Activated naive CD4-positive, alpha-beta T cell treated with anti-CD3 and anti-CD28 coated beads for 36 hours (primary cell): Measurements from ENCODE around the gene BRD4. TPM values are rescaled to one million over a fixed set of nuclear protein-coding genes. Genes with fewer than 3 reads are reported as not detected.

Experiments
- CTCF ChIA-PET: fragments of 350-600 bp; sonication (Branson Sonifier 250); formaldehyde crosslinking; loops from one replicate; lab custom pipeline; 2021; ENCODE audit warnings: antibody characterized with exemption; lab: Charles Lee
- DNase-seq: peaks from one replicate; pipeline ENCODE4 v3.0.0-alpha.2; 2020
- H3K27ac Mint-ChIP-seq: one replicate; pipeline ENCODE4 v1.8.0; 2021; ENCODE audit warnings: mild to moderate bottlenecking, mixed read lengths
- H3K27me3 Mint-ChIP-seq: one replicate; pipeline ENCODE4 v1.8.0; 2021; ENCODE audit warnings: low read depth, mixed read lengths
- H3K36me3 Mint-ChIP-seq: one replicate; pipeline ENCODE4 v1.8.0; 2021; ENCODE audit warnings: low read depth, mixed read lengths
- H3K4me1 Mint-ChIP-seq: one replicate; pipeline ENCODE4 v1.8.0; 2021; ENCODE audit warnings: low read depth, mixed read lengths
- H3K4me3 Mint-ChIP-seq: one replicate; pipeline ENCODE4 v1.8.0; 2021; ENCODE audit warnings: mild to moderate bottlenecking, moderate library complexity, mixed read lengths
- H3K9me3 Mint-ChIP-seq: one replicate; pipeline ENCODE4 v1.8.0; 2021; ENCODE audit warnings: mixed read lengths
- intact Hi-C: fragments of 100-400 bp; cut with micrococcal nuclease; formaldehyde crosslinking; loops from one replicate; pipeline ENCODE4 v1.15.1; 2023
- total RNA-seq, 2 experiments: library from RNA; stranded (reverse); gene quantifications; one replicate each; pipeline ENCODE4 v1.2.3, GENCODE V29; 2021

BRD4 gene
- total RNA-seq, 2 experiments from 2014 or later, result 109 to 111 TPM

DNA sequence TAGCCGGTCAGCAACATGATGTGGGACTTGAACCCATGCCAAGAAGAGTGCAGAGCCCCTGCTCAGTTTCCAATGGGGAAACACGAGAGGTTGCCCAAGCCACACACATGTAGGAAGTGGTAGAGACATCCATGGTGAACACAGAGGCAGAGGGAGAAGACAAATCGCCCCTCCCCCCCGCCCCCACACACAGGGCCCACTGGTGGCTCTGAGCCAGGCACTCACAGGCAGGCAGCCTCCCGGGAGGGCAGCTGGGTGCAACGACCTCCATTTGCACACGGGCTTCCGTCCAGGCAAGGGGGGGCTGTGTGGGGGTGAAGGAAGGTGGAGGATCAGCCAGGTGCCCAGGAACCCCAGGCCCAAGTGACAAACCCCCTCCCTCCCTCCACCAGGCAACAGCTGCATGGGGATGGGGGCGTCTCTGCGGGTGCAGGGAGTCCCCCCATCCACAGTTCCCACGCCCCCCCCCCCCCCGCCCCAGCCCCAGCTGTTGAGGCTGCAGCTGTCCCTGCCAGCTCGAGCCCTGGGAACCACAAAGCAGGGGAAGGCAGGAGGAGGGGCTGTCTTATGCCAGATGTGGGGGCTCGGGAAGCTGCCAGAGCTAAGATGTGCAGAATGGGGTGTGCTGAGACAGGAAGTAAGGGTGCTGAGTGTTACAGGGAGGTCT, 134.9 kb downstream of the BRD4 start:
- Mint-ChIP-seq H3K36me3 (no peaks in the 10 kb centered on the region), H3K27me3 (peaks cover 48% of the 10 kb centered on the region), H3K4me1 (peaks cover 16% of the 10 kb centered on the region), H3K9me3 (no peaks in the 10 kb centered on the region), H3K27ac (no peak overlapping the region), H3K4me3 (no peak overlapping the region)
- no peak for DNase-seq
- intact Hi-C loops, result no loop called here
- CTCF ChIA-PET, result no interaction called here

DNA sequence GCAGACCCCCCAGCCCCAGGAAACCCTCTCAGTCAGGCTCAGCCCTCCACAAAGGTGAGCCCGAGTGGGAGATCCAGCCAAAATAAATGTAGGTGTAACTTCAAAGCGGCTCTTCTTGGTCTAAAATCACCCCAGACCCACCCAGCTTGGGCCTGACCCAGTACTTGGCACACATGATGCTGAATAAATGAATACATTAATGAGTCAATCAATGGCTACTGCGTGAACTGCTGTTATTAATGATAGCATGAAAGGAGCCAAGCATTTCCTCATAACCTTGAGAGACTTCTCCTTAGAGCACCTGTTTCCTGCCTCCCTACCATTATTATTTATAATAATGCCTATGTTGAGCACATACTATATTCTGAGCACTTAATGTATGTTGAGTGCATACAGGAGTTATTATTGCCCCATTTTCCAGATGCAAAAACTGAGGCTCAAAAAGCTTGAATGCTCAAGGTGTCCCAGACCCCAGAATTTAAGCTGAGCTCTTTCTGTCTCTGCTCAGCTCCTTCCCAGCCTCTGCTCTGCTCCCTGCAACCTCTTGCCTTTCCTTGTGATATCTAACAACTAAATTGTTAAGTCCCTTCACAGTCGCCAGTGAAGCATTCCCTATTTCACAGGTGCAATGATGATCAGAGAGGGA, 135.9 kb downstream of the BRD4 start:
- H3K27ac Mint-ChIP-seq, result no peak overlapping the region
- H3K36me3 Mint-ChIP-seq, result no peaks in the 10 kb centered on the region
- peaks cover 53% of the 10 kb centered on the region for H3K27me3 Mint-ChIP-seq
- CTCF ChIA-PET, result no interaction called here
- no peak overlapping the region for H3K4me3 Mint-ChIP-seq
- no peaks in the 10 kb centered on the region for H3K9me3 Mint-ChIP-seq
- no peak for DNase-seq
- H3K4me1 Mint-ChIP-seq, result peaks cover 16% of the 10 kb centered on the region
- intact Hi-C loops, result no loop called here

DNA sequence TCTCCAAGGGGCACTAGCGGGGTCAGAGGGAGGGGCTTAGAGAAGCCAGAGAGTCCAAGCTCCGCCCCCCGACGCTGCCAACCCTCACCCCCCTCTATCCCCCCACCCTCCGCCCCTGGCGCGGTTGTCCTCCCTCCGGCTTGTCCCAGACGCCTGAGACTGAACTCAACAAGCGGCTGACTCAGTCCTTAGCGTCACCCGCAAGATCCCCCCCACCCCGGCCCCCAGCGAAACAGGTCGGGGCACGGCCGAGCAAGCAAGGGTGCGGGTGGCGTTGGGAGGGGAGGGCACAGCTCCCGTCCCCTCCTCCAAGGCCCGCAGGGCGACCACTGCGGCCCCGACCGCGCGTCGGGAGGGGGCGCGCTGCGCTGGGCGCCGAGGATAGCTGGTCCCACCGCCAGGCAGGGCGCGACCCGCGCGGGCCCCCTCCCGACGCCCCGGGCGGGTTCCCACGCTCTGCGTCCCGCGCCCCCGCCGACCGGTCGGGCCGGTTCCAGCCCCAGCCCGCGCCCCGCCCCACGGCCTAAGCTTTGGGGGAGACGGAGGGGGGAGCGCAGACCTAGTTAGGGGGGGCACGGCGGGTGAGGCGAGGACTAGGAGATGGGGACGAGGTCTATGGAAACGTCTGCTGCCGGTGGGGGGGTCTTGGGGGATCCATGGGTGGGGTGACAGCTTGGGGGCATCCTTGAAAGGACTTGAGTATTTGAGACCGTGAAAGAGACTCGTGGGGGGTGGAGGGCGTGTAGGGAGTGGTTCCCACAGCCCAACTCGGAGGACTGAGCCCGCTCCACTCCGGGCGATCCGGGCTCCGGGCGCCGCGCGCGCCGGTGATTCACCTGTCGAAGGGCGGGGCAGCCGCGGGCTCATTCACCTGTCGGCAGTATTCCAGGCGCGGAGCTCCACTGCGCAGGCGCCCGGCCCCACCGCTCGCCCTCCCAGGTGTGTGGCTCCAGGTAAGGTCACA, 136.7 kb downstream of the BRD4 start:
- Mint-ChIP-seq H3K4me1 (peaks cover 11% of the 10 kb centered on the region), H3K9me3 (no peaks in the 10 kb centered on the region), H3K27me3 (peaks cover 49% of the 10 kb centered on the region), H3K36me3 (no peaks in the 10 kb centered on the region), H3K27ac (no peak overlapping the region), H3K4me3 (no peak overlapping the region)
- intact Hi-C loops, result no loop called here
- DNase-seq, result peak; percentile 37
- CTCF ChIA-PET, result no interaction called here

- H3K27ac Mint-ChIP-seq, result no peak overlapping the region
- H3K4me3 Mint-ChIP-seq, result no peak overlapping the region
- DNase-seq, result no peak
- intact Hi-C loops, result no loop called here
- CTCF ChIA-PET, result no interaction called here
- H3K36me3 Mint-ChIP-seq, result no peaks in the 10 kb centered on the region
- peaks cover 11% of the 10 kb centered on the region for H3K4me1 Mint-ChIP-seq
- peaks cover 49% of the 10 kb centered on the region for H3K27me3 Mint-ChIP-seq
- H3K9me3 Mint-ChIP-seq, result no peaks in the 10 kb centered on the region
These were observed 137.4 kb downstream of the BRD4 start for GRCh38 chr19:15194938-15195337.

DNA sequence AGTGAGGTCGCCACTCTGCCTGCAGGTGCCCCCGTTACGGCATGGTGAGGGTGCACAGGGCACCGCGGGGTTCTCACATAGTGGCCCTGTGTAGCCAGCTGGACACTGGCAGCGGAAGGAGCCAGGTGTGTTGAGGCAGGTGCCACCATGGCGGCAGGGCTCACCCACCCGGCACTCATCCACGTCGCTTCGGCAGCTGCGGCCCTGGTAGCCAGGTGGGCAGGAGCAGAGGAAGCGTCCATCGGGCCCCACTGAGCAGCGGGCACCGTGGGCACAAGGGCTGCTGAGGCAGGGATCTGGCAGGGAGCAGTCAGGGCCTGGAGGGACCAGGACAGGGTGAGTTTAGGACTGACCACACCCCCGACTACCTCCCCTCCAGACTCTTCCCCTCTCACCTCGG, 140.4 kb downstream of the BRD4 start:
- H3K27me3 Mint-ChIP-seq, result peaks cover 31% of the 10 kb centered on the region
- no peaks in the 10 kb centered on the region for H3K9me3 Mint-ChIP-seq
- H3K36me3 Mint-ChIP-seq, result no peaks in the 10 kb centered on the region
- no peak overlapping the region for H3K4me3 Mint-ChIP-seq
- DNase-seq, result no peak
- peaks cover 6% of the 10 kb centered on the region for H3K4me1 Mint-ChIP-seq
- intact Hi-C loops, result no loop called here
- no peak overlapping the region for H3K27ac Mint-ChIP-seq
- CTCF ChIA-PET, result no interaction called here

DNA sequence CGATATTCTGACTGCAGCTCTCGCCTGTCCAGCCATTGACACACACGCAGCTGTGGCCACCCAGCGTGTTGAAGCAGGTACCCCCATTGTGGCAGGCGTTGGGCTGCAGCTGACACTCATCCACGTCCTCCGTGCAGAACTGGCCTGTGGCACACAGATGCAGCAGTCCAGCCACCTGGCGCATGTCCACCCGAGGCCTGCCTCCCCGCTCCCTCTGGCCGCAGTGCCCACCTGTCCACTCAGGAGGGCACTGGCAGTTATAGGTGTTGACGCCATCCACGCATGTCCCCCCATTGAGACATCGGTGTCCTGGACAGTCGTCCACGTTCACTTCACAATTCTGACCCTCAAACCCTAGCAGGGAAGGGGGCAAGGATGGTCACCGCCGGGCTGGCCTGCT, 140.8 kb downstream of the BRD4 start:
- Mint-ChIP-seq H3K9me3 (no peaks in the 10 kb centered on the region), H3K27me3 (peaks cover 27% of the 10 kb centered on the region), H3K27ac (no peak overlapping the region), H3K4me3 (no peak overlapping the region), H3K4me1 (peaks cover 6% of the 10 kb centered on the region), H3K36me3 (no peaks in the 10 kb centered on the region)
- DNase-seq, result no peak
- intact Hi-C loops, result no loop called here
- CTCF ChIA-PET, result interaction anchor here (0.5 kb wide), 1 partner anchor 329 kb away, joined by 3 read pairs; no protein-coding TSS in a partner anchor

GRCh38 chr19:15188851-15189250, 143.5 kb downstream of the BRD4 start:
- no peaks in the 10 kb centered on the region for H3K4me1 Mint-ChIP-seq
- no peaks in the 10 kb centered on the region for H3K36me3 Mint-ChIP-seq
- peaks cover 11% of the 10 kb centered on the region for H3K27me3 Mint-ChIP-seq

DNA sequence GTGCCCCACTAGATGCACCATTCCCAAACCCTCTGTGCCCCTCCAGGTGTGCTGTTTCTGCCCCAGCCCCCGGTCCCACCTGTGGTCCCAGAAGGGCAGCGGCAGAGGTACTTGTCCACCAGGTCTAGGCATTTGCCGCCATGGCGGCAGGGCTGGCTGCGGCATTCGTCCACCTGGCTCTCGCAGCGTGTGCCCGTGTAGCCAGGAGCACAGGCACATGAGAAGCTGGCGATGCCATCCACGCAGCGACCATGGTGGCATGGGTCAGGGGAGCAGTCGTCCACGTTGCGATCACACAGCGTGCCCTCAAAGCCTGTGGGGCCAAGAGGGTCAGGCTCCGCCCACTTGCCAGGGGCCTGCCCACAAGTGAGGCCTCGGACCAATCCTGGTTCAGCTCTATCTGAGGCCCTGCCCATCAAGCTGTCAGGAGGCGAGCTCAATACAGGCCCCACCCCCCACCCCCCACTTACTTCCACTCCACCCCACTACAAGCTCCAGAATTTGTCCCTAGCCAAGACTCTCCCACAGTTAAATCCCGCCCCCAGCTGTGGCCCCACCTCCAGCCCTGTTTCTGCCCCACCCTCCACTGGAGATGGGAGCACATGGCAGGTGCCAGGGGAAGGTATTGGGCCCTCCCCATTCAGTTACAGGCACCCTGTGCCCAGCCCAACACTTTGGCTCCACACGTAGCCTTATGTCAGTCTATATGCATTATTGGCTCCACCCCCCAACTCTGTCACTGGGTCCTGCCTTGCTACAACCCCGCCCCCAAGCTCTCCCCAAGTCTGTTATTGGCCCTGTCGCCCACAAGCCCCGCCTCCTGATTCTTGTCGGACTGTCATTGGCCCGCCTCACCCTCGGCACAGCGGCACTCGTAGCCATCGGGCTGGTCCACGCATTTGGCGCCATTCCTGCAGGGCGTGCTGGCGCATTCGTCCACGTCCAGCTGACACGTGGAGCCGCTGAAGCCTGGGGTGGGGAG, 145.0 kb downstream of the BRD4 start:
- Mint-ChIP-seq H3K4me1 (no peaks in the 10 kb centered on the region), H3K27ac (no peak overlapping the region), H3K4me3 (no peak overlapping the region), H3K36me3 (no peaks in the 10 kb centered on the region), H3K27me3 (peaks cover 7% of the 10 kb centered on the region), H3K9me3 (no peaks in the 10 kb centered on the region)
- intact Hi-C loops, result no loop called here
- CTCF ChIA-PET, result interaction anchor here (0.6 kb wide), 1 partner anchor 584 kb away, joined by 3 read pairs; no protein-coding TSS in a partner anchor
- no peak for DNase-seq

More at GRCh38 chr19:15188851-15189250, 143.5 kb downstream of the BRD4 start:
- no peaks in the 10 kb centered on the region for H3K9me3 Mint-ChIP-seq
- H3K4me3 Mint-ChIP-seq, result no peak overlapping the region
- no peak for DNase-seq
- CTCF ChIA-PET, result interaction anchor here (0.6 kb wide), 1 partner anchor 137 kb away, joined by 4 read pairs; no protein-coding TSS in a partner anchor
- intact Hi-C loops, result loop anchor here (1.0 kb wide), 1 partner anchor 10 kb away; no protein-coding TSS in a partner anchor
- no peak overlapping the region for H3K27ac Mint-ChIP-seq

Other genes starting within 250 kb of the BRD4 start
- gene SYDE1, start 225.1 kb downstream of the BRD4 start, total RNA-seq, result 1 to 10 TPM in 1 of 2 experiments, under 1 TPM in 1; 0.67 to 1.1 TPM
- gene NOTCH3, start 131.5 kb downstream of the BRD4 start, total RNA-seq, result not detected
- not detected for gene EPHX3, start 100.1 kb downstream of the BRD4 start, total RNA-seq
- gene AKAP8, start 47.2 kb upstream of the BRD4 start, total RNA-seq, result 10 to 100 TPM; 27.1 to 30.3 TPM
- gene AKAP8L, start 86.4 kb upstream of the BRD4 start, total RNA-seq, result 100 to 1,000 TPM; 127 to 140 TPM
- gene WIZ, start 117.4 kb upstream of the BRD4 start, total RNA-seq, result 10 to 100 TPM; 16.5 to 16.7 TPM
- gene RASAL3, start 132.0 kb upstream of the BRD4 start, total RNA-seq, result 10 to 100 TPM; 63.2 to 66.2 TPM
- under 1 TPM; 0.07 TPM for gene PGLYRP2, start 147.0 kb upstream of the BRD4 start, total RNA-seq
- gene CYP4F22, start 176.0 kb upstream of the BRD4 start, total RNA-seq, result under 1 TPM; 0.17 to 0.29 TPM